K562 (cell line): ENCODE measurements around the gene LGR6. TPM values are rescaled to one million over a fixed set of nuclear protein-coding genes. Genes with fewer than 3 reads are reported as not detected.

Experiments
- AFF4 ChIP-seq: sonication (generic); formaldehyde crosslinking; IDR thresholded peaks from 2 replicates; pipeline ENCODE4 v1.8.0; 2023; ENCODE audit warnings: mild to moderate bottlenecking, missing genetic modification reagents
- CBX8 ChIP-seq: fragments of 200-600 bp; sonication (generic); IDR thresholded peaks from 2 replicates; pipeline ENCODE4 v1.6.1; 2012; ENCODE audit warnings: borderline replicate concordance, mixed run types, low read depth, mild to moderate bottlenecking, moderate library complexity, mixed read lengths, low read length, control low read depth, inconsistent platforms; ENCODE audit not compliant: poor library complexity, severe bottlenecking; ENCODE audit errors: extremely low read depth
- COPS2 ChIP-seq: fragments of 450-650 bp; conservative IDR thresholded peaks from 2 replicates; pipeline ENCODE4 v1.6.1; 2016; ENCODE audit warnings: mild to moderate bottlenecking, moderate library complexity
- FOXA1 ChIP-seq: fragments of 450-650 bp; IDR thresholded peaks from 2 replicates; pipeline ENCODE4 v1.6.1; 2016; ENCODE audit warnings: mild to moderate bottlenecking, borderline replicate concordance
- FOXM1 ChIP-seq, 2 experiments: fragments of 450-650 bp in 1 of 2; sonication (generic) in 1 of 2; formaldehyde crosslinking in 1 of 2; IDR thresholded peaks; 2 replicates each; pipeline versions ENCODE4 v1.6.1 to v1.9.0; 2017 to 2022; ENCODE audit warnings: low read depth in 2 of 2, mild to moderate bottlenecking in 2 of 2, missing genetic modification reagents in 1 of 2, moderate library complexity in 1 of 2
- GTF2B ChIP-seq: IDR thresholded peaks from 2 replicates; pipeline ENCODE4 v1.6.1; 2011; ENCODE audit not compliant: insufficient read length; ENCODE audit errors: extremely low read depth
- JUNB ChIP-seq: fragments of 450-650 bp; formaldehyde crosslinking; conservative IDR thresholded peaks from 2 replicates; pipeline ENCODE4 v1.4.0; 2020; ENCODE audit warnings: mild to moderate bottlenecking
- KLF10 ChIP-seq: fragments of 250-450 bp; sonication (Bioruptor Pico); IDR thresholded peaks from 2 replicates; pipeline ENCODE4 v1.6.1; 2021; ENCODE audit warnings: matching md5 sums
- MTA3 ChIP-seq: fragments of 450-650 bp; formaldehyde crosslinking; IDR thresholded peaks from 2 replicates; pipeline ENCODE4 v1.6.1; 2017; ENCODE audit warnings: mild to moderate bottlenecking, borderline replicate concordance
- MXD1 ChIP-seq: fragments of 250-450 bp; sonication (Bioruptor Pico); IDR thresholded peaks from 2 replicates; pipeline ENCODE4 v1.8.0; 2021; ENCODE audit warnings: borderline replicate concordance, mild to moderate bottlenecking, moderate library complexity; ENCODE audit not compliant: poor library complexity, severe bottlenecking
- NFXL1 ChIP-seq: fragments of 450-650 bp; formaldehyde crosslinking; IDR thresholded peaks from 2 replicates; pipeline ENCODE4 v1.4.0; 2021; ENCODE audit warnings: mild to moderate bottlenecking
- PHB ChIP-seq: fragments of 250-450 bp; sonication (Bioruptor Pico); IDR thresholded peaks from 2 replicates; pipeline ENCODE4 v1.5.0; 2021
- RBM34 ChIP-seq: fragments of 200-400 bp; formaldehyde crosslinking; IDR thresholded peaks from 2 replicates; pipeline ENCODE4 v1.6.1; 2018; ENCODE audit warnings: low read length, borderline replicate concordance; ENCODE audit not compliant: insufficient read depth
- SAP30 ChIP-seq: fragments of 200-600 bp; sonication (generic); IDR thresholded peaks from 2 replicates; pipeline ENCODE4 v1.6.1; 2012; ENCODE audit warnings: borderline replicate concordance, low read depth, mild to moderate bottlenecking, moderate library complexity, low read length, control low read depth, inconsistent platforms; ENCODE audit not compliant: insufficient read depth, poor library complexity, severe bottlenecking
- SNRNP70 ChIP-seq: fragments of 200-400 bp; formaldehyde crosslinking; optimal IDR thresholded peaks from 2 replicates; pipeline ENCODE3; 2017; ENCODE audit warnings: low read depth, low read length
- ZNF165 ChIP-seq: fragments of 250-450 bp; sonication (Bioruptor Pico); IDR thresholded peaks from 2 replicates; pipeline ENCODE4 v1.4.0; 2020; ENCODE audit warnings: borderline replicate concordance
- ZNF282 ChIP-seq: sonication (generic); formaldehyde crosslinking; IDR thresholded peaks from 2 replicates; pipeline ENCODE4 v1.8.1; 2023; ENCODE audit warnings: missing genetic modification reagents
- ZNF398 ChIP-seq: fragments of 250-450 bp; sonication (Bioruptor Pico); IDR thresholded peaks from 2 replicates; pipeline ENCODE4 v1.8.0; 2021; ENCODE audit warnings: moderate library complexity, mild to moderate bottlenecking, inconsistent platforms
- ZNF57 ChIP-seq: fragments of 450-650 bp; formaldehyde crosslinking; IDR thresholded peaks from 2 replicates; pipeline ENCODE4 v1.4.0; 2020; ENCODE audit warnings: mild to moderate bottlenecking, moderate library complexity
- ZNF79 ChIP-seq: fragments of 250-450 bp; sonication (Bioruptor Pico); IDR thresholded peaks from 2 replicates; pipeline ENCODE4 v1.4.0; 2020; ENCODE audit warnings: low read depth, mild to moderate bottlenecking, moderate library complexity
- polyA plus RNA-seq, 8 experiments: library from polyadenylated mRNA; depleted of rRNA in 4 of 8; stranded (reverse) in 5 of 8; unstranded in 3 of 8; fragments of >200 nt; fragmentation: Nextera tagmentation in 2 of 8; fragmentation: Illumina TruSeq in 1 of 8; extraction: Ambion mirVana in 2 of 8; extraction: Trizol in 1 of 8; gene quantifications; 2 replicates each; pipeline versions ENCODE4 v1.2.1 to v1.2.3, GENCODE V29; 2011 to 2014; ENCODE audit warnings: inconsistent platforms in 1 of 8, missing spikeins in 1 of 8
- total RNA-seq, 7 experiments: library from RNA; depleted of rRNA in 6 of 7; stranded (reverse); fragments of >200 nt in 6 of 7; fragmentation: Illumina TruSeq in 2 of 7; extraction: Trizol in 2 of 7; gene quantifications; 2 replicates each; pipeline versions ENCODE4 v1.2.1 to v1.2.3, GENCODE V29; 2011 to 2021; ENCODE audit warnings: low replicate concordance in 1 of 7

Gene LGR6
- total and polyA plus RNA-seq, 9 of the 15 experiments (the other 6 are each of a cell fraction or from before 2014, with no cell fraction given) = 0.01 to 0.54 (median 0.17) TPM; not detected in 1

- TF ChIP-seq GTF2B = peak; percentile 40
- TF ChIP-seq CBX8 = no peak
- peak; percentile 79 for TF ChIP-seq MTA3
- TF ChIP-seq MXD1 (CRISPR knock-in tag) = no peak
- no peak for TF ChIP-seq PHB (CRISPR knock-in tag)
- TF ChIP-seq ZNF282 (CRISPR knock-in tag) = no peak
- no peak for TF ChIP-seq JUNB (CRISPR knock-in tag)
- no peak for TF ChIP-seq SAP30
- no peak for TF ChIP-seq ZNF398 (CRISPR knock-in tag)
- no peak for TF ChIP-seq FOXA1
- TF ChIP-seq AFF4 = no peak
- TF ChIP-seq FOXM1 (IDR thresholded peaks at IDR 0.05; ENCODE audit: low read depth) = no peak
- TF ChIP-seq FOXM1 (CRISPR knock-in tag; IDR thresholded peaks at IDR 0.05; ENCODE audit: low read depth) = no peak
- no peak for TF ChIP-seq SNRNP70
- no peak for TF ChIP-seq ZNF79 (CRISPR knock-in tag)
- no peak for TF ChIP-seq ZNF57 (CRISPR knock-in tag)
- TF ChIP-seq RBM34 = no peak
- no peak for TF ChIP-seq KLF10 (CRISPR knock-in tag)
- TF ChIP-seq ZNF165 (CRISPR knock-in tag) = no peak
- TF ChIP-seq COPS2 = no peak
- no peak for TF ChIP-seq NFXL1 (CRISPR knock-in tag)
These were observed 29.1 kb upstream of the LGR6 start (continued) for GRCh38 chr1:202164271-202165037.
